IMR-90 (cell line): Measurements from ENCODE around the gene TRIM28. TPM values are rescaled to one million over a fixed set of nuclear protein-coding genes. Genes with fewer than 3 reads are reported as not detected.

Experiments used
- ATAC-seq: fragments of 200-7000 bp; cut with Tn5 transposase; 2 replicates; pipeline ENCODE4 v1.9.1; 2020; ENCODE audit warnings: low read depth, mild to moderate bottlenecking, moderate library complexity
- BruUV-seq: library from RNA; stranded (reverse); fragments of 400-500 nt; replicated peaks from 2 replicates; lab custom pipeline; 2021; lab: Mats Ljungman, UMichigan
- CTCF ChIA-PET: fragments of 300-600 bp; formaldehyde crosslinking; extraction: SDS; loops from one replicate; lab custom pipeline; 2021; ENCODE audit warnings: antibody characterized with exemption; lab: Yijun Ruan, JAX
- POLR2A ChIA-PET: fragments of 300-600 bp; sonication (Branson Sonifier 250); formaldehyde crosslinking; loops from one replicate; lab custom pipeline; 2022; ENCODE audit warnings: antibody characterized with exemption; ENCODE audit not compliant: unreplicated experiment; lab: Charles Lee
- DNase-seq: peaks from one replicate; pipeline ENCODE4 v3.0.0; 2013
- H2AFZ ChIP-seq: replicated peaks from 2 replicates; pipeline ENCODE3; 2013; ENCODE audit warnings: low read length, mild to moderate bottlenecking; ENCODE audit not compliant: poor library complexity
- H2AK5ac ChIP-seq: 2 replicates; pipeline ENCODE4 v1.6.1; 2013; ENCODE audit warnings: low read depth, low read length, inconsistent platforms
- H2AK9ac ChIP-seq: replicated peaks from 2 replicates; pipeline ENCODE3; 2013; ENCODE audit warnings: mild to moderate bottlenecking, low read depth, low read length, moderate library complexity; ENCODE audit not compliant: poor library complexity
- H2BK120ac ChIP-seq: 2 replicates; pipeline ENCODE4 v1.6.1; 2013; ENCODE audit warnings: low read depth, low read length, inconsistent platforms
- H2BK15ac ChIP-seq: 3 replicates; pipeline ENCODE4 v1.6.1; 2013; ENCODE audit warnings: low read depth, low read length, inconsistent platforms
- H2BK20ac ChIP-seq: 2 replicates; pipeline ENCODE4 v1.6.1; 2013; ENCODE audit warnings: low read depth, mild to moderate bottlenecking, inconsistent platforms, low read length, moderate library complexity
- H2BK5ac ChIP-seq: 2 replicates; pipeline ENCODE4 v1.6.1; 2013; ENCODE audit warnings: mild to moderate bottlenecking, low read depth, low read length, inconsistent platforms; ENCODE audit not compliant: poor library complexity, severe bottlenecking
- H3K14ac ChIP-seq: replicated peaks from 2 replicates; pipeline ENCODE4 v1.6.1; 2013; ENCODE audit warnings: low read depth, low read length, inconsistent platforms
- H3K18ac ChIP-seq: 2 replicates; pipeline ENCODE4 v1.6.1; 2013; ENCODE audit warnings: low read depth, low read length, control low read depth
- H3K23ac ChIP-seq: 2 replicates; pipeline ENCODE4 v1.6.1; 2013; ENCODE audit warnings: low read depth, low read length, inconsistent platforms
- H3K27ac ChIP-seq: 2 replicates; pipeline ENCODE4 v1.5.1; 2013; ENCODE audit warnings: mild to moderate bottlenecking, control low read depth, low read length; ENCODE audit not compliant: insufficient read depth
- H3K27me3 ChIP-seq: 2 replicates; pipeline ENCODE4 v1.6.1; 2013; ENCODE audit warnings: low read length; ENCODE audit not compliant: control insufficient read depth, insufficient read depth
- H3K36me3 ChIP-seq: 2 replicates; pipeline ENCODE4 v1.6.1; 2013; ENCODE audit warnings: low read length, mixed read lengths; ENCODE audit not compliant: control insufficient read depth, insufficient read depth
- H3K4ac ChIP-seq: 2 replicates; pipeline ENCODE4 v1.6.1; 2013; ENCODE audit warnings: low read depth, low read length, inconsistent platforms
- H3K4me1 ChIP-seq: 2 replicates; pipeline ENCODE4 v1.6.1; 2013; ENCODE audit warnings: low read length, mixed read lengths; ENCODE audit not compliant: control insufficient read depth, insufficient read depth
- H3K4me2 ChIP-seq: 2 replicates; pipeline ENCODE4 v1.6.1; 2013; ENCODE audit warnings: low read depth, mild to moderate bottlenecking, control low read depth, low read length, moderate library complexity
- H3K4me3 ChIP-seq: 2 replicates; pipeline ENCODE4 v1.5.1; 2013; ENCODE audit warnings: low read depth, mild to moderate bottlenecking, control low read depth, low read length, moderate library complexity; ENCODE audit not compliant: insufficient read depth
- H3K56ac ChIP-seq: 2 replicates; pipeline ENCODE4 v1.6.1; 2013; ENCODE audit warnings: low read length, inconsistent platforms; ENCODE audit not compliant: insufficient read depth; ENCODE audit errors: extremely low read depth
- H3K79me1 ChIP-seq, 2 experiments: 2 replicates each; pipeline ENCODE4 v1.6.1; 2013; ENCODE audit warnings: low read length in 2 of 2, inconsistent platforms in 1 of 2, low read depth in 1 of 2
- H3K9ac ChIP-seq: 2 replicates; pipeline ENCODE4 v1.6.1; 2013; ENCODE audit warnings: low read depth, low read length, control low read depth
- H3K9me1 ChIP-seq: 2 replicates; pipeline ENCODE4 v1.6.1; 2013; ENCODE audit warnings: low read length, inconsistent platforms; ENCODE audit not compliant: insufficient read depth
- H3K9me3 ChIP-seq: 2 replicates; pipeline ENCODE4 v1.6.1; 2013; ENCODE audit warnings: low read length; ENCODE audit not compliant: control insufficient read depth, insufficient read depth
- H4K20me1 ChIP-seq: 2 replicates; pipeline ENCODE4 v1.6.1; 2013; ENCODE audit warnings: low read length, inconsistent platforms; ENCODE audit not compliant: insufficient read depth
- H4K5ac ChIP-seq: 2 replicates; pipeline ENCODE4 v1.6.1; 2013; ENCODE audit warnings: mild to moderate bottlenecking, low read depth, low read length, control low read depth
- H4K8ac ChIP-seq, 2 experiments: 2 replicates each; pipeline ENCODE4 v1.6.1; 2013; ENCODE audit warnings: low read depth in 2 of 2, low read length in 2 of 2, control low read depth in 1 of 2, inconsistent platforms in 1 of 2
- H4K91ac ChIP-seq: 2 replicates; pipeline ENCODE4 v1.6.1; 2013; ENCODE audit warnings: low read depth, low read length, inconsistent platforms; ENCODE audit not compliant: insufficient read depth
- BHLHE40 ChIP-seq: fragments of 150-350 bp; IDR thresholded peaks from 2 replicates; pipeline ENCODE4 v1.6.1; 2016; ENCODE audit warnings: mild to moderate bottlenecking, low read depth, low read length
- CEBPB ChIP-seq: IDR thresholded peaks from 2 replicates; pipeline ENCODE4 v1.6.1; 2012; ENCODE audit warnings: low read depth, low read length, improper control_type of control experiment
- CHD1 ChIP-seq: IDR thresholded peaks from 2 replicates; pipeline ENCODE4 v1.6.1; 2012; ENCODE audit warnings: low read depth, low read length, improper control_type of control experiment
- FOS ChIP-seq: fragments of 150-350 bp; IDR thresholded peaks from 2 replicates; pipeline ENCODE4 v1.6.1; 2016; ENCODE audit warnings: low read depth, low read length
- MAFK ChIP-seq: IDR thresholded peaks from 2 replicates; pipeline ENCODE4 v1.6.1; 2012; ENCODE audit warnings: low read depth, low read length, improper control_type of control experiment
- MAZ ChIP-seq: IDR thresholded peaks from 2 replicates; pipeline ENCODE4 v1.6.1; 2012; ENCODE audit warnings: low read depth, mild to moderate bottlenecking, low read length, improper control_type of control experiment, moderate library complexity, borderline replicate concordance
- MXI1 ChIP-seq: IDR thresholded peaks from 2 replicates; pipeline ENCODE4 v1.6.1; 2012; ENCODE audit warnings: low read depth, mild to moderate bottlenecking, low read length, moderate library complexity, borderline replicate concordance
- NFE2L2 ChIP-seq: fragments of 150-350 bp; IDR thresholded peaks from 2 replicates; pipeline ENCODE4 v1.6.1; 2016; ENCODE audit warnings: low read depth, mild to moderate bottlenecking, low read length
- POLR2A ChIP-seq: IDR thresholded peaks from 2 replicates; pipeline ENCODE4 v1.6.1; 2012; ENCODE audit warnings: mild to moderate bottlenecking, low read depth, low read length
- RAD21 ChIP-seq: IDR thresholded peaks from 2 replicates; pipeline ENCODE4 v1.6.1; 2012; ENCODE audit warnings: low read length, improper control_type of control experiment
- RCOR1 ChIP-seq: IDR thresholded peaks from 2 replicates; pipeline ENCODE4 v1.6.1; 2012; ENCODE audit warnings: mild to moderate bottlenecking, low read length, improper control_type of control experiment; ENCODE audit not compliant: insufficient replicate concordance
- RFX5 ChIP-seq: IDR thresholded peaks from 2 replicates; pipeline ENCODE4 v1.8.0; 2012; ENCODE audit warnings: low read depth, mild to moderate bottlenecking, low read length, moderate library complexity
- SMC3 ChIP-seq: fragments of 150-350 bp; IDR thresholded peaks from 2 replicates; pipeline ENCODE4 v1.6.1; 2016; ENCODE audit warnings: low read depth, mild to moderate bottlenecking, antibody characterized with exemption, low read length, moderate library complexity
- WGBS, 2 experiments: methylation state at CpG; one replicate each; pipeline versions ENCODE4 v1.1.5 to v1.1.7; 2013; ENCODE audit warnings: missing lambda C conversion rate in 2 of 2; ENCODE audit not compliant: insufficient read length in 1 of 2; ENCODE audit errors: extremely low coverage in 2 of 2; 5-methylcytosine and 5-hydroxymethylcytosine counted together
- dilution Hi-C: fragments of 300-500 bp; cut with HindIII; formaldehyde crosslinking; loops from one replicate; pipeline ENCODE4 v1.14.3; 2018; ENCODE audit warnings: low sequenced_read_pairs; ENCODE audit not compliant: unreplicated experiment
- in situ Hi-C: fragments of 300-500 bp; cut with MboI; formaldehyde crosslinking; loops from 3 replicates; pipeline ENCODE4 v1.14.3; 2019; ENCODE audit warnings: low sequenced_read_pairs, inconsistent platforms, mixed read lengths
- intact Hi-C: fragments of 100-400 bp; cut with micrococcal nuclease; formaldehyde crosslinking; loops from 2 replicates; pipeline ENCODE4 v1.10.0; 2022
- polyA plus RNA-seq, 3 experiments: library from polyadenylated mRNA; depleted of rRNA; stranded (reverse); fragments of >200 nt; gene quantifications; 2 replicates each; pipeline ENCODE4 v1.2.3, GENCODE V29; 2012; ENCODE audit warnings: low replicate concordance in 1 of 3
- total RNA-seq: library from RNA; depleted of rRNA; stranded (reverse); fragments of >200 nt; gene quantifications from 2 replicates; pipeline ENCODE4 v1.2.3, GENCODE V29; 2012
- TF ChIP-seq, protein P1 (sequence below): conservative IDR thresholded peaks from 2 replicates; pipeline ENCODE4 v1.5.1; 2012; ENCODE audit warnings: mild to moderate bottlenecking, low read depth, low read length, improper control_type of control experiment
- TF ChIP-seq, protein P2 (sequence below): fragments of 150-350 bp; IDR thresholded peaks from 2 replicates; pipeline ENCODE4 v1.6.1; 2017; ENCODE audit warnings: mild to moderate bottlenecking, antibody characterized with exemption, low read length, low read depth
- TF ChIP-seq, protein P3 (sequence below): fragments of 150-350 bp; IDR thresholded peaks from 2 replicates; pipeline ENCODE4 v1.6.1; 2016; ENCODE audit warnings: low read depth, mild to moderate bottlenecking, low read length, moderate library complexity, borderline replicate concordance

Gene TRIM28
- total and polyA plus RNA-seq, 2 of the 4 experiments (the other 2 are of a cell fraction), result 349 to 465 TPM

DNA sequence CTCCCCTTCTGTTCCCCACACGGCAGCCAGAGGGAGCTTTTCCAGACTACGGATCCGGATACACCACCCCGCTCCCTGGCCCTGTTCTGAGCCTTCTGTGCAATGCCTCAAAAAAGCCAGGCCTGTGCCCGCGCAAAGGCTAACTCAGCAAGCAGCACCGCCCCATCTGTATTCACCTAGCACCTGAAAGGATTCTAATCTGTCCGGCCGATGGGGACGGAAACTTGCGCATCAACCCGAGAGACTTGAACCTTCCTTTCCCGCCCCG lies 24.8 kb upstream of the TRIM28 start:
- H4K20me1 ChIP-seq, result peaks cover 26% of the 10 kb centered on the region
- no peak overlapping the region for H2BK15ac ChIP-seq
- H3K18ac ChIP-seq, result peak overlapping the region; percentile 67
- H2AK5ac ChIP-seq, result peak overlapping the region; percentile 81
- peak overlapping the region; percentile 68; the same call in 1 of the 2 replicates for H3K23ac ChIP-seq
- peaks cover 16% of the 10 kb centered on the region for H3K36me3 ChIP-seq
- peaks cover 6% of the 10 kb centered on the region for H3K4me1 ChIP-seq
- dilution Hi-C loops, result no loop called here
- peak overlapping the region; percentile 93 for H4K91ac ChIP-seq
- ChIA-PET POLR2A (interaction anchor here (1.5 kb wide), 1 partner anchor 25 kb away, joined by 6 read pairs; the partner anchor contains the start of gene TRIM28), CTCF (interaction anchor here (0.6 to 1.1 kb wide), 2 partner anchors 13 to 25 kb away, joined by 4 to 6 read pairs; partner anchors contain the start of gene TRIM28)
- H3K27me3 ChIP-seq, result no peaks in the 10 kb centered on the region
- H3K27ac ChIP-seq, result peak overlapping the region; percentile 93
- H3K9me1 ChIP-seq, result peaks cover 11% of the 10 kb centered on the region
- H2AFZ ChIP-seq, result peak overlapping the region; percentile 98
- in situ Hi-C loops, result no loop called here
- no peaks in the 10 kb centered on the region for H3K9me3 ChIP-seq
- peak overlapping the region; percentile 84 for H2BK5ac ChIP-seq
- peak overlapping the region; percentile 98 for H2AK9ac ChIP-seq
- H4K8ac ChIP-seq, result peak overlapping the region; percentile 87 to 93
- intact Hi-C loops, result loop anchor here (1.0 to 5.0 kb wide), 3 partner anchors 20 to 212 kb away; partner anchors contain the start of genes ERVK3-1 and MZF1
- no peak overlapping the region for H2BK20ac ChIP-seq
- H4K5ac ChIP-seq, result peak overlapping the region; percentile 66
- H3K9ac ChIP-seq, result peak overlapping the region; percentile 96
- H2BK120ac ChIP-seq, result peak overlapping the region; percentile 42; the same call in 1 of the 2 replicates
- ATAC-seq (peak; percentile 61), DNase-seq (peak; percentile 74)
- no TSS peak for BruUV-seq
- peak overlapping the region; percentile 80 for H3K14ac ChIP-seq
- TF ChIP-seq CHD1 (no peak), FOS (no peak), MAFK (no peak), CEBPB (no peak), MXI1 (no peak), SMC3 (peak; percentile 54), POLR2A (no peak), RAD21 (peak; percentile 48), RFX5 (no peak), RCOR1 (no peak), NFE2L2 (no peak), BHLHE40 (no peak), MAZ (peak; percentile 14; the same call in 1 of the 2 replicates)
- TF ChIP-seq, protein P1, sequence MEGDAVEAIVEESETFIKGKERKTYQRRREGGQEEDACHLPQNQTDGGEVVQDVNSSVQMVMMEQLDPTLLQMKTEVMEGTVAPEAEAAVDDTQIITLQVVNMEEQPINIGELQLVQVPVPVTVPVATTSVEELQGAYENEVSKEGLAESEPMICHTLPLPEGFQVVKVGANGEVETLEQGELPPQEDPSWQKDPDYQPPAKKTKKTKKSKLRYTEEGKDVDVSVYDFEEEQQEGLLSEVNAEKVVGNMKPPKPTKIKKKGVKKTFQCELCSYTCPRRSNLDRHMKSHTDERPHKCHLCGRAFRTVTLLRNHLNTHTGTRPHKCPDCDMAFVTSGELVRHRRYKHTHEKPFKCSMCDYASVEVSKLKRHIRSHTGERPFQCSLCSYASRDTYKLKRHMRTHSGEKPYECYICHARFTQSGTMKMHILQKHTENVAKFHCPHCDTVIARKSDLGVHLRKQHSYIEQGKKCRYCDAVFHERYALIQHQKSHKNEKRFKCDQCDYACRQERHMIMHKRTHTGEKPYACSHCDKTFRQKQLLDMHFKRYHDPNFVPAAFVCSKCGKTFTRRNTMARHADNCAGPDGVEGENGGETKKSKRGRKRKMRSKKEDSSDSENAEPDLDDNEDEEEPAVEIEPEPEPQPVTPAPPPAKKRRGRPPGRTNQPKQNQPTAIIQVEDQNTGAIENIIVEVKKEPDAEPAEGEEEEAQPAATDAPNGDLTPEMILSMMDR, result peak; percentile 71
- TF ChIP-seq, protein P2, sequence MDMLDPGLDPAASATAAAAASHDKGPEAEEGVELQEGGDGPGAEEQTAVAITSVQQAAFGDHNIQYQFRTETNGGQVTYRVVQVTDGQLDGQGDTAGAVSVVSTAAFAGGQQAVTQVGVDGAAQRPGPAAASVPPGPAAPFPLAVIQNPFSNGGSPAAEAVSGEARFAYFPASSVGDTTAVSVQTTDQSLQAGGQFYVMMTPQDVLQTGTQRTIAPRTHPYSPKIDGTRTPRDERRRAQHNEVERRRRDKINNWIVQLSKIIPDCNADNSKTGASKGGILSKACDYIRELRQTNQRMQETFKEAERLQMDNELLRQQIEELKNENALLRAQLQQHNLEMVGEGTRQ, result no peak
- TF ChIP-seq, protein P3, sequence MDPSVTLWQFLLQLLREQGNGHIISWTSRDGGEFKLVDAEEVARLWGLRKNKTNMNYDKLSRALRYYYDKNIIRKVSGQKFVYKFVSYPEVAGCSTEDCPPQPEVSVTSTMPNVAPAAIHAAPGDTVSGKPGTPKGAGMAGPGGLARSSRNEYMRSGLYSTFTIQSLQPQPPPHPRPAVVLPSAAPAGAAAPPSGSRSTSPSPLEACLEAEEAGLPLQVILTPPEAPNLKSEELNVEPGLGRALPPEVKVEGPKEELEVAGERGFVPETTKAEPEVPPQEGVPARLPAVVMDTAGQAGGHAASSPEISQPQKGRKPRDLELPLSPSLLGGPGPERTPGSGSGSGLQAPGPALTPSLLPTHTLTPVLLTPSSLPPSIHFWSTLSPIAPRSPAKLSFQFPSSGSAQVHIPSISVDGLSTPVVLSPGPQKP, result no peak
- peak overlapping the region; percentile 85 for H3K4ac ChIP-seq
- no CpG with 5 or more reads among the region's 14 CpGs for WGBS, 2 experiments
- peak overlapping the region; percentile 94 for H3K4me2 ChIP-seq
- H3K79me1 ChIP-seq, result peaks cover 0 to 48% of the 10 kb centered on the region in 2 experiments; a peak in 3 of 4 replicates
- peak overlapping the region; percentile 80; the same call in 1 of the 2 replicates for H3K56ac ChIP-seq
- H3K4me3 ChIP-seq, result peak overlapping the region; percentile 69
